NCI-H524 treated with DMSO at 0.1 percent for 48 hours (cell line): ENCODE measurements around the gene BTRC.

Experiments used
- DNase-seq: peaks from one replicate; lab custom pipeline; 2025; lab: John Stamatoyannopoulos, UW

Gene BTRC

GRCh38 chr10:101444058-101444898 lies 90.3 kb downstream of the BTRC start:
- DNase-seq: no peak

- DNase-seq: no peak
Observed at GRCh38 chr10:101446071-101446470, 92.1 kb downstream of the BTRC start.

- DNase-seq: no peak
Observed at GRCh38 chr10:101446947-101447346, 93.0 kb downstream of the BTRC start.

GRCh38 chr10:101447477-101447876 lies 93.5 kb downstream of the BTRC start:
- DNase-seq: no peak

GRCh38 chr10:101450277-101451080 lies 96.5 kb downstream of the BTRC start:
- no peak for DNase-seq

GRCh38 chr10:101451261-101451660 lies 97.3 kb downstream of the BTRC start:
- no peak for DNase-seq

- DNase-seq: no peak
Observed at GRCh38 chr10:101451667-101452069, 97.7 kb downstream of the BTRC start.

GRCh38 chr10:101452176-101452575 lies 98.2 kb downstream of the BTRC start:
- DNase-seq: no peak

- no peak for DNase-seq
Observed at GRCh38 chr10:101452593-101452992, 98.6 kb downstream of the BTRC start.

- DNase-seq: no peak
Observed at GRCh38 chr10:101453318-101453717, 99.4 kb downstream of the BTRC start.

- peak; percentile 3 for DNase-seq
Observed at GRCh38 chr10:101453791-101454718, 100.1 kb downstream of the BTRC start.

- DNase-seq: no peak
Observed at GRCh38 chr10:101458869-101459268, 104.9 kb downstream of the BTRC start.

GRCh38 chr10:101464082-101464481 lies 110.1 kb downstream of the BTRC start:
- DNase-seq: no peak

GRCh38 chr10:101464599-101464998 lies 110.6 kb downstream of the BTRC start:
- DNase-seq: no peak

- no peak for DNase-seq
Observed at GRCh38 chr10:101466016-101466912, 112.3 kb downstream of the BTRC start.

GRCh38 chr10:101467286-101467770 lies 113.4 kb downstream of the BTRC start:
- DNase-seq: no peak

GRCh38 chr10:101468159-101468558 lies 114.2 kb downstream of the BTRC start:
- no peak for DNase-seq

- no peak for DNase-seq
Observed at GRCh38 chr10:101476383-101476782, 122.4 kb downstream of the BTRC start.

GRCh38 chr10:101478956-101479355 lies 125.0 kb downstream of the BTRC start:
- DNase-seq: no peak

GRCh38 chr10:101481256-101481655 lies 127.3 kb downstream of the BTRC start:
- no peak for DNase-seq

- DNase-seq: no peak
Observed at GRCh38 chr10:101482568-101482967, 128.6 kb downstream of the BTRC start.
